ENCODE data around the gene PRIMA1.

Gene PRIMA1

DNA sequence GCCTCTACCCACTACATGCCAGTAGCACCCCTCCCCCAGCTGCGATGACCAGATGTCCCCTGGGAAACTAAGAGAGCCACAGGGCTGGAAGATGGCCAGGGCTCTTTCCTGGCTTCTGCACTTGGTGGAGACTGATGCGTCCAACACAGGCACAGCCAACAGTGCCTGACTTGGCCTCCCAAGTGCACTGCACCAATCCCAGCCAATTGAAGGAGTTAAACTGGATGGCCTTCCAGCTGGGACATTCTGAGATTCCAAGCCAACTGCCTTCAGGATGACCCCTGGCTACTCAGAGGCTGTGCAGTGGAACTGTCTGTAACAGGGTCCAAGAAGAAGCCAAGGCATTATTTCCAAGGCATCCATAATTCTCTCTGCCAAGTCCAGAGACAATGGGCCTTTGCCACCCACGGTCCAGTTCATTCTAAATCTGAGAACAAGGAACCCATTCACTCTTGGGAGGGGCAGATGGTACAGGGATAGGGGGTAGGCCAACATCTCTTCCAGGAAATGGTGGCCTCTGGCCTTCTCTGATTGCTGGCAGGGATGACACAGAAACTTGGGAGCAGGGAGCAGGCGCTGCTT is 35.2 kb downstream of the PRIMA1 start:
- DNase-seq: no peak

GRCh38 chr14:93751946-93752655 is 36.2 kb downstream of the PRIMA1 start:
- no peak for DNase-seq

DNA sequence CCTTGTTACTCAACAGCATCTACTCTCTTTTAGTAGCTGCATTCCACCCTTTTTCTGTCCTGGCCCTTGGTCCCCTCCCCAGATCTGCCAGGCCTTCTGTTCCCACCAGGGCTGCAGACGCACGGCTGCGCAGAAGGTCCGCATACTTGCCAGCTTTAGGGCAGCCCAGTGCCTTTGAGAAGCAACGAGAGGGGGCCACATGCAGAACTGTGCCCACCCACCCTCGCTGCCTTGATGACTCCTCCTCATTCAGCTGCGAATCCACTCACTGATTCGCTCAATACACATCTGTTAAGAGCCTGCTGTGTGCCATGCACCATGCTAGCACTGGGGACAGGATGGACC is 39.2 kb downstream of the PRIMA1 start:
- no peak for DNase-seq

- DNase-seq: no peak
These were observed 39.8 kb downstream of the PRIMA1 start for GRCh38 chr14:93748208-93749075.

GRCh38 chr14:93747560-93747959 is 40.7 kb downstream of the PRIMA1 start:
- DNase-seq: no peak

- no peak for DNase-seq
These were observed 41.2 kb downstream of the PRIMA1 start for GRCh38 chr14:93747102-93747501.

- DNase-seq: no peak
These were observed 42.5 kb downstream of the PRIMA1 start for GRCh38 chr14:93745603-93746273.

DNA sequence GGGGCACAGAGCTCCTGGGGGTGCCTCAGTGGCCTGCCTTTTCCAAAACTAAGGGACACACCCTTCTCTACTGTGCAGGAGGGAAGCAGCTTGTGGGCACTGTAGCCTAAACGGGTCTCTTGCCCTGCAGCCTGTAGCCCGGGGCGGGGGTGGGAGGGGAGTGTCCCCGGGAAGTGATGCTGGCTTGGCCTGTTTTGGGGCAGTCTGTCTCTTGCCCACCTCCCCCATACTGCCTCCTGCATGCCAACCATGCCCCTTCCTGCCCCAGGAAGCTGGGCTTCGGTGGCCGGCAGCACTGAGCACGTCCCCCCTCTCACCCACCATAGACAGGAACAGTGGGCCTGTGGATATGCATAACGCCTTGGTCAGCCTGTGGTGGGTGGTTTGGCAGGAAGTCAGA is 43.4 kb downstream of the PRIMA1 start:
- no peak for DNase-seq

DNA sequence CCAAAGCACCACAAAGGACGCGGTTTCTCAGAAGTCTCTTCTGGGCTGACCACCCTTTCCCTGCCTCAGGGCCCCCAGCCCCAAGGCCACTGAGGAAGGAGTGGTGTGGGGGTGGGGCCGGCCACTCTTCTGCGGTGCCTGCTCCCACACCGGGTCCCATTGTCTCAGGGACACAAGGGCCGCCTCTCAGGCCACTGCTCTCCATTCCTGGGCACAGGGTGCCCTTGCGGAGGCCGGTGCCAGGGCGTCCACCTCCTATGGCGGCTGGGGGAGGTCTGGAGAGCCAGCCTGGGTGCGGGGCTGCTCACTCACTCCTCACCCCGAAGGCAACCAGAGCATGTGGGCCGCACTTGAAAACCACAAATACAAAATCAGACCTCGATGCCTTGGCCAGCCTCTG is 44.1 kb downstream of the PRIMA1 start:
- DNase-seq: no peak

GRCh38 chr14:93743270-93744060 is 44.8 kb downstream of the PRIMA1 start:
- no peak for DNase-seq

DNA sequence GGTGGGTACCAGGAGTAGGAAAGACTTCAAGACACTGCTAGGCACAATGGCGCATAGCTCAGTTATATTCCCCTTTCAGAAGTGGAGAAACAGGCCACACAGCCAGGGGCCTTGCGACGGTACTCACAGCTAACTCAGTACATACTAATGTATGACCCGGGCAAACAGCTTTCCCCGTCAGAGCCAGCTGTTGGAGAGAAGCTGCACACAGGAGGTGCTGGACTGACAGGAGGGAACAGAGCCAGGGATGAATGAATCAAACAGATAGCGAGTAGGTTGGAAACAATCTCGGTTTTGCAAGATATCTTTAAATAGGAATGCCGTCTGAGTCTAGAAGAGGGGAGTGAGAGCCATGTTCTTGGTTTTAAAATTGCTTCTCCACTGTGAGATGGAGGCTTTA is 45.5 kb downstream of the PRIMA1 start:
- no peak for DNase-seq

DNA sequence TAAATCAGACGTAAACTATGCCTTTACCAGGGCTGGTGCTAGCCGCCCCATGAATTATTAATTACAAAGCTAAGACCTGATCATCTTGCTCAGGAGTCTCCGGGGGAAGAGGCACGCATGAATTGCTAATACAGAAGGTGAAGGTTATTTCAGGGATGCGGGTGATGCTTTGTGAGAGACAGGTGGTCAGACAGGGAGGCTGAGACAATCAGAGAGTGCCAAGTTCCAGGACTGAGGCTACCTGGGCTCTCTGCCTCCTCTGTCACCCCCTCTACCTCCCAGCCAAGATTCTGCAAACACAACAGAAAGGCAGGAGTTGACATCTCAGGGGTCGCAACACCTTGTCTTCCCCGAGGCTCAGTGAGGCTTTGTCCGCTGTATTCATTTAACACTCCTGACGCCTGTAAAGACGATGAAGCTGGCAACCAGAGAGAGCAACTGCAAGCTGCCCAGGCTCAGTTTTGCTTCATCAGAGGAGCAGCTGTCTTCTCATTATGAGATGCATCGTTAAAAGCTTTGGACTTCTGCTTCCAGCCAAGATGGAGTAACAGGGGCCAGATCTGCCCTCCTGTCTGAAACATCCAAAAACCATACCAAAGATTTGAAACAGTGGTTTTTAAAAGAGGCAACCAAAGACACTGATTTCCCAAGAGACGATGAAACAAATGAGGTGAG is 46.6 kb downstream of the PRIMA1 start:
- no peak for DNase-seq

DNA sequence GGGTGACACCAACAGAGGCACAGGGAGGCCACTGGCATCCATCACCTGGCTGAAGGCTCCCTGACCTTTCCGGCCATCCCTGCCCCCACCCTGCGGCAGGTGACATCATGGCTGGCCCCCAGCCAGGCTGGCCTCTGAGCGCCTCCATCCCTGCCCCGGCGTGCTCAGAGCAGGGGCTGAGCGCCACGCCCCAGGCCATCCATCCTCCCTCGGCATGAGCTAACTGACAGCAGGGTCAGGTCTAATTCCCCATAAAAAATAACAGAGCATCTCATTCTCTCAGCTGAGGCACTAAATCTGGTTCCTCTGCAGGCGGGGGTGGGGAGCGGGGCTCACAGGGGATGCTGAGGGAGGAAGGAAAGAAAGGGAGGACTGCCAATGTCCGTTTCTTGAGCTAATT is 50.7 kb downstream of the PRIMA1 start:
- DNase-seq: no peak

GRCh38 chr14:93736378-93737014 is 51.8 kb downstream of the PRIMA1 start:
- DNase-seq: no peak

DNA sequence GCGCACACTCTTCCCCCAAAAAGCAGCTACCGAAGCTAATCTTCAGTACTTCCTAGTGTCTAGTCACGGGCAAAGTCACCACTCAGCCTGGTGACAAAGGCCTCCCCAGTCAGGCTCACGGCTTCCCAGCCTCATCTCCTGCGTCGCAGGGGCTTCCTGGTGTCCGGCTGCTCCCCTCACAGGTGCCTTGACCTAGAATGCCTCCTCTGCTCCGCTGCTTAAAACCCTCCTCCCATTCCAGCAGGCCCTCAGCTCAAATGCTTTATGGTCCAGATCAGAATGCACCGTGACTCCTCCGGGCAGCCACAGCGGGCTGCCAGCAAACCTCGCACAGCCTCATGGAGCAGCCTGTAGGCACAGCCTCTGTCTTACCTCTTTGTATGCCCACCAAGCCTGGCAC is 53.1 kb downstream of the PRIMA1 start:
- DNase-seq: no peak

GRCh38 chr14:93734086-93734822 is 54.0 kb downstream of the PRIMA1 start:
- no peak for DNase-seq

DNA sequence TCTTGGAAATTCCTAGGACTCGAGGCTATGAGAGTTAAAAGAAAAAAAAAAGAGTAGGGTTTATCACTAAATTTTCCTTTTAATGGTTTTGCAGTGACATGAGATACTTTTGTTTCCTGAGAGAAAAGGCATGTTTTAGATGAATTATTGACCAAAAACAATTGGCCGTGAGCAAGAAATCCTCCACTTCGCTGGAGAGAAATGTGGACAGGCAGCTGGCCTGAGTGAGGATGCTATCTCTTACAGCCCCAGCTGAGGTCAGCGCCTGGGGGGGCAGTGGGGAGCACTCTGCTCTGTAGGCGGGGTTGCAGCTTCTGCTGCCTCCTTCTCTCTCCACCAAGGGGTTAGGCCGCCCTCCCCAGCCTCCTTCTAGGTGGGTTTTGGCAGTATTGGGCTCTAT is 54.7 kb downstream of the PRIMA1 start:
- no peak for DNase-seq

GRCh38 chr14:93733231-93733630 is 55.1 kb downstream of the PRIMA1 start:
- DNase-seq: no peak

- no peak for DNase-seq
These were observed 55.8 kb downstream of the PRIMA1 start for GRCh38 chr14:93732524-93732923.

GRCh38 chr14:93731753-93732152 is 56.5 kb downstream of the PRIMA1 start:
- DNase-seq: no peak

GRCh38 chr14:93729993-93730392 is 58.3 kb downstream of the PRIMA1 start:
- DNase-seq: no peak
